Stimulated activated naive CD4-positive, alpha-beta T cell (primary cell): ENCODE data around the gene PTPRN2.

ENCODE experiments used
- DNase-seq, 6 experiments: peaks; one replicate each; lab custom pipeline; 2025; lab: John Stamatoyannopoulos, UW

The PTPRN2 gene

GRCh38 chr7:157974678-157975230, 612.9 kb downstream of the PTPRN2 start:
- no peak for DNase-seq

DNA sequence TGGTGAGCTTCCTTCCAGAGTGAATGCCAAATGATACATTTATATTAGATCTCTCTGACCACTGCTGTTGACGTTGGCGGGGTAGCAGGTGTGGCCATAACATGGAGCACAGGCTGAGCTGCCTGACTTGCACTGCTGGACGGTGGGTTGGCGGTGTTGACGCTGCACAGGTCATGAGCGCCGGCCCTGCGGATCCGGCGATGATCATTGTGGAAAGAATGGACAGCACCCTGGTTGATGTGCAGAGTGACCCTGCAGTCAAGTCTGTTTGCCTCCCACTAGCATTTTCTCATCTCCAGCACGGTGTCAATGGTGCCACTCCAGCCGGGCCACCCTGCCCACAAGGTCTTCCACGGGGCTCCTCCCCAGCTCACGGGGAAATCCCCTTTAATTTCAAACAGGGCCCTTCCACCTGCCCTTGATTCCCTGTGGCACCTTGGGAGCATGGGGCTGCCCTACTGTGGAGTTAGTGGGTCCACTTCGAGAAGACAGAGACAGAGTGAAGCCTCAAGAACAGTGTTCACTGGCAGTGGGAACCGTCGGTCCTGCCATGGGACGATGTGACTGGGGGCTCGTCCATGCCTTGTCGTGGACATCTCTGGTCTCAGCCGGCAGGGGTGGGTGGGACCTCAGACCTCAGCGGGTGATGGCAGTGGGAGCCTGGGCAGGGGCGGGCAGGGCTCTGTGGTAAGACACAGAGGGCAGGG, 613.5 kb downstream of the PTPRN2 start:
- DNase-seq = no peak

- DNase-seq = no peak
Measured at GRCh38 chr7:157972914-157973313, 614.7 kb downstream of the PTPRN2 start.

- no peak for DNase-seq
Measured at GRCh38 chr7:157971501-157971900, 616.1 kb downstream of the PTPRN2 start.

DNA sequence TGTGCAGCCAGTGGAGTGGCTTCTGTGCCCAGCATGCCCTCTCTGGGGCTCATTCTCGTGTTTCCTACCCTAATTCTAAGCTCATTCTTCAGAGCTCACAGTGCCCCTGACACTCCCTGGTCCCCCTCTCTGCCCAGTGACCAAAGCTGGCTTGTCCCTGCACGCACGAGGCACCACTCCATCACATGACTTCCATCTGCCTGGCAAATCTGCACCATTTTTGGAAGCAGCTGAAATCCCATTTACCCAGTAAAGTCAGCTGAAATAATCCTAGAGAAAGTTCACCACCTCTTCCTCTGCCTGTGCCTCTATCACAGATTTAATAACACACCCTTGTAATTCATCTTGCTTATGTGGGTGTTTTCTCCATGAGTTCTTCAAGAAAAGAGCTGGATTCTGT, 616.9 kb downstream of the PTPRN2 start:
- no peak for DNase-seq

DNA sequence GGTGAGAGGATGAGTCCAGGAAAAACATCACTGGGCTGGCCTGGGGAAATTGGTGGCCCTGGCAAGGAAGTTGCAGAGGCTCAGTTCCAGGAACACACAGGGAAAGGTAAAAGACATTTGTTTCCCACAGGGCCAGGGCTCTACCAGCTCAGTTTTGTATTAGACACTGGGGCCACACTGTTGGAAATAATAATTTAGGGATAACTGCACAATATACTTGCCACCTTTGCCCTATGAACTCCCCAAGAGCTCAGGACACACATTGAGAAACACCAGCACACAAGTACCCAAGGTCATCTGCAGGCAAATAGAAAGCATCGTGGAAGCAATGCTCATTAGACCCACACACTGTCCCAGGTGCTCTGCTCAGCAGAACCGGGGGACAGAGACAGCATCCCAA, 617.6 kb downstream of the PTPRN2 start:
- DNase-seq = no peak

GRCh38 chr7:157966490-157966889, 621.1 kb downstream of the PTPRN2 start:
- DNase-seq = no peak

DNA sequence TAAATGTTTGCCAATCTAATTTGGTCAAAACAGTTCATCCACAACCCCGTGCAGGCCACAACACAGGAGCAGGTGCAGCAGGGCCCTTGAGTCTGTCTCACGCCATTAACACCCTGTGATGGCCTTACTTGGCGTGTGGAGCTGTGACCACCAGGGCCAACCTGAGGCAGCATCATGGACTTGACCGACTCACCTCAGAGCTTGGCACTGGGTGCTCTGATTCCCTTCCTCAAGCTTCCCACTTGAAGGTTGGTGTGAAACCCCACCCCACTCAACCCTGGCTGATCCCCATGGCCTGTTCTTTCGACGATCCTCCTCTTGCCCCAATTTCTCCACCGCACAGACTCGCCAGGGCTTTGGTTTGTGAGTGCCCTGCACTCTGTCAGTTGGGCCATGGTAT, 623.1 kb downstream of the PTPRN2 start:
- no peak for DNase-seq

GRCh38 chr7:157964016-157964415, 623.6 kb downstream of the PTPRN2 start:
- DNase-seq = no peak

GRCh38 chr7:157963526-157963925, 624.1 kb downstream of the PTPRN2 start:
- no peak for DNase-seq

DNA sequence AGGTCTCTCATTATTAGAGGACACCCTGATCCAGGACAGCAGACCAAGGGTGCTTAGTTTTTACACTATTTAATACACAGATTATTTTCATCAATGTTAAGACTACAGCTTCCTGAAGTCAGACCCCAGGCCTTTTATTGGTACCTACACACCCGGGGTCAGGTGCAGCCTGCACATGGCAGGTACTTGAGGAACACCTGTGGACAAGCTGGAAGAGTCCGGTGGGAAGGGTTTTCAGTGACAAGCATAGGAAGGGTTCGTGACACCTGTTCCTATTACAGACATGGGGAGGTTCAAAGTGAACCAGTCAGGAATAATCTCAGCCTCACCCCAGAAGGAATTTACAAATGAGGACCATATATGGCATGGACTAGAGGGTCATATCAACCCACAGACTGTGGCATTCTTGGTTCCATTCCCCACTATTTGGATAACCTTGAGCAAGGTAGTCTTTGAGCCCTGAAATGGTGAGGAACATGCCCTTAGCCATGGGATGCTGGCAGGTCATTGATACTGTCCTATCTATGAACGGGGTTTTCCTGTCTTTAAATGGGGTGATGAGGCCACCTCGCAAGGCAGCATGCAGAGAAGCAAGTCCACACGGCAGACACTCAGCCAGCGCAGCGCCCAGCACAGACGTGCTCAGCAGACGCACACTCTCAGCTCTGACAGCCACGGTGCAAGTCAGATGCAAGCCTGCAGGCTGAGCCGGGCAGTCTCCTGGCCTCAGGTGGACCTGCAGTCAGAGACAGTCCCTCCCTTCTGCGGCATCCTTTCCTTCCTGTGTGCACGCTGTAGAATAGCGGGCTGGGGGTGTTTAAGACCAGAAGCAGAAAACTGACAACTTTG, 624.9 kb downstream of the PTPRN2 start:
- no peak for DNase-seq

DNA sequence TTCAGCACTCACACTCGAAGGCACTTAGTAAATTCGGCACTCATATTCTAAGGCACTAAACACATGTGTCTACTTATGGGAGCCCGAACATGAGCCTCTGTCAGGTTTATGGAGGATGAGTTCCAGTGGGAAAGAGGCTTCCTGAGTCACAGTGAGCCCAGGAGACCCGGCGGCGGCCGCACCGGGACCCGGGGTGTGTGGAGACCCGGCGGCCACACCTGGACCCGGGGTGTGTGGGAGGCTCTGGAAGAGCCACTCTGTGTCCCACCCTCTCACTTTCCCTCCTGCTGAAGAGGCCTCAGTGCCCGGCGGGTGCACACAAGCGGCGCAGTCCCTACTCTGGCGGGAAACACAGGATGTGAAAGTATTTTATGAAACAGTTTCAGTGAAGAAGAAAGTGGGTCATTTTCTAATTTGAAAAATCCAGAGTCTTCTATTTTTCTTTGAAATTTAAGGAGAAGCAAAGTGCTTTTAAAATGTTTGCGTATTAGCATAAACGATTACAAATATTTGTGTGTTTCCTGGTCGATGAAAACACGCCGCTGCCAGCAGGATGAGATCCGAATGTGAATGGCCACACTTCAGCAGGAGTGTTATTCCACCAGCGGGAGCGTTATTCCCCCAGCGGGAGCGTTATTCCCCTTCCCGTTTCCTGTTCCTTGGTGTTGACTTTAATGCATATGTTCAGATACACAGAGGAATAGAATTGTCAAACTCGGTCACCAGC, 625.7 kb downstream of the PTPRN2 start:
- no peak for DNase-seq

DNA sequence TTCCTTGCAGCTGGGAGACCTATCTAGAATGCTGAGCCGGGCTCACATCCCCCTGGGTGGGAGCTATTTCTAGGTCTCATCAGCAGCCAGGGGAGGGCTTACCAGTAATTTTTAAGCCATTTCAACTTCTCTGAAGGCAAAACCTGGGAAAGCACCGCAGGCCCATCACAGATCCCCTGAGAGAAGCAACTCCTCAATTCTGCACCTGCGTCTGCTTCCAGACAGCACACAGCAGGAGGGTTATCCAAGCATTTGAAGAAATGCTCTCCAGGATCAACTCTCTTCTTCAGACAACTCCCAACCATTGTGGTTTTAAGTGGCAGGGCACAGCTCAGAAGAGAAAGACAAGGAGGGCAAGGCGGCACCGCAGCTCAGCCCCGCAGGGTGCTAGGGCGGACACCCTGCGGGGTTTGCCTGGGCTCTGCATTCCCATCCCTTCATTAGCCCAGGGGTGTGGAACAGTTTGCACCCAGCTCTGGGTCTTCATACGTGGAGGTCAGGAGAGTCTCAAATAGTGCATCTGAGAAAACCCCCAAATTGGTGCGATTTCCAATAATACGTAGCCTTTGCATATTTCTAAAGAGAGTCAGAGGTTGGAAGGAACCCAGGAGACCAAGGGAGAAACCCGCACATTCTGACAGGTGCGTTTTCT, 632.1 kb downstream of the PTPRN2 start:
- DNase-seq = no peak

DNA sequence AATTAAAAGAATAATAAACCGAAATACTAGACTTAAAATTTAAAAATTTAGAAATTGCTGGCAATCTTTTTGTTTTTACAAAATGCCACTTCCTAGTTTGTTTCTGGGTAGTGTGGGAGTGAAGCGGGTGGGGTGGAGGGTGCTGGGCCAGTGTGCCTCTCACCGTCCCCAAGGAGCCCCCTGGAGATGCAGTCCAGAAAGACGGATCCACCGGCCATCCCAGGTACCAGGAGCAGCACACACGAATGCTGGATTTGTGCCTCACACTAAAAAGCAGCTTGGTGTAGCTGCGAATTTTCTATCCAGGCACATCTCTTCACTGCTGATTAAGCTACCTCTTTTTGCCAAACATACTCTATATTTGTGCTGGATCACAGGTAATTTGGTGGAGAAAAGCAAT, 632.7 kb downstream of the PTPRN2 start:
- DNase-seq = no peak

GRCh38 chr7:157952841-157953645, 634.6 kb downstream of the PTPRN2 start:
- no peak for DNase-seq

- no peak for DNase-seq
Measured at GRCh38 chr7:157952050-157952667, 635.5 kb downstream of the PTPRN2 start.

GRCh38 chr7:157951300-157952049, 636.1 kb downstream of the PTPRN2 start:
- DNase-seq = no peak

DNA sequence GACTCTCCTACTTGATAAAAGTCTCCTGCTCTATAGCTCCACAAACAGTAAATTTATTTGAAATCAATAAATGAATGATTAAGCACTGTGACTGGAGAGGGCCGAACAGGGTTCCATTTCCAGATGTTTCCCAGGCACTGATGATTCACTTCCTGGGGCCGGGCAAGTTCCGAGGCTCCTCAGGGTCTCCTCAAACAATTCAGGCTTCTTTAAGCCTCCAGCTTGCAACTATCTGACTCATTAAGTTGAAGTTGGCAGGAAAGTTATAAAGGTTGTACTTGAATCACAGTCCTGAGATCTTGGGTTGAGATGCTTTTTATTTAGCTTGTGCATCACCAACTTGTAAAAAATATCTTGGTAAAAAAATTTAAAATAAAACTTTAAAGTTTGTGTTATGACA, 637.9 kb downstream of the PTPRN2 start:
- no peak for DNase-seq

GRCh38 chr7:157947504-157947903, 640.1 kb downstream of the PTPRN2 start:
- no peak for DNase-seq
